Stimulated activated CD4-positive, alpha-beta T cell treated with anti-CD3 and anti-CD28 coated beads, Interleukin-4, amount 100 ng/mL, for 48 hours (primary cell): ENCODE data around the gene NFE2L3.
"Not testable (repeated sequence)": the region's sequence is repeated elsewhere in the genome, so short reads cannot be mapped to it uniquely, and the experiment has no call there.

Experiments used
- DNase-seq, 2 donors: peaks; one replicate each; pipeline ENCODE4 v3.0.0-alpha.2; 2020; ENCODE audit warnings: low read depth in 2 of 2

The NFE2L3 gene

GRCh38 chr7:26151953-26152781 is at the start of gene NFE2L3:
TSS of gene NFE2L3 (plus strand) at chr7:26152198. CDS start at chr7:26152499, 301 bp downstream.
- peak; percentile 73 to 79 for DNase-seq

GRCh38 chr7:26103596-26103995 is 48.4 kb upstream of the NFE2L3 start:
- no peak for DNase-seq

- no peak for DNase-seq
These were observed 46.8 kb upstream of the NFE2L3 start for GRCh38 chr7:26105236-26105635.

GRCh38 chr7:26105931-26106330 is 46.1 kb upstream of the NFE2L3 start:
- DNase-seq: no peak

- DNase-seq: no peak
These were observed 39.7 kb upstream of the NFE2L3 start for GRCh38 chr7:26112203-26112740.

- no peak for DNase-seq
These were observed 36.3 kb upstream of the NFE2L3 start for GRCh38 chr7:26115650-26116049.

GRCh38 chr7:26117142-26117807 is 34.7 kb upstream of the NFE2L3 start:
- no peak for DNase-seq

GRCh38 chr7:26117970-26118369 is 34.0 kb upstream of the NFE2L3 start:
- DNase-seq: no peak

GRCh38 chr7:26122745-26123144 is 29.3 kb upstream of the NFE2L3 start:
- DNase-seq: no peak

GRCh38 chr7:26124775-26125174 is 27.2 kb upstream of the NFE2L3 start:
- not testable (repeated sequence) for DNase-seq

GRCh38 chr7:26127411-26127810 is 24.6 kb upstream of the NFE2L3 start:
- no peak for DNase-seq

GRCh38 chr7:26131056-26131589 is 20.9 kb upstream of the NFE2L3 start:
- DNase-seq: no peak

GRCh38 chr7:26135076-26135475 is 16.9 kb upstream of the NFE2L3 start:
- DNase-seq: no peak

- no peak for DNase-seq
These were observed 16.4 kb upstream of the NFE2L3 start for GRCh38 chr7:26135551-26135950.

GRCh38 chr7:26136831-26137230 is 15.2 kb upstream of the NFE2L3 start:
- no peak for DNase-seq

GRCh38 chr7:26140380-26140779 is 11.6 kb upstream of the NFE2L3 start:
- no peak for DNase-seq

GRCh38 chr7:26141077-26141476 is 10.9 kb upstream of the NFE2L3 start:
- no peak for DNase-seq

- no peak for DNase-seq
These were observed 8.5 kb upstream of the NFE2L3 start for GRCh38 chr7:26143298-26144048.

- DNase-seq: no peak
These were observed 7.6 kb upstream of the NFE2L3 start for GRCh38 chr7:26144184-26145080.

GRCh38 chr7:26145238-26145637 is 6.8 kb upstream of the NFE2L3 start:
- DNase-seq: no peak

- no peak for DNase-seq
These were observed 5.0 kb upstream of the NFE2L3 start for GRCh38 chr7:26147030-26147429.
